OCI-LY7 (cell line): ENCODE measurements around the gene TSTD1. TPM values are rescaled to one million over a fixed set of nuclear protein-coding genes. Genes with fewer than 3 reads are reported as not detected.

Experiments
- BruUV-seq: library from RNA; stranded (reverse); fragments of 400-500 nt; replicated peaks from 2 replicates; lab custom pipeline; 2021; lab: Mats Ljungman, UMichigan
- CTCF ChIA-PET: fragments of 300-600 bp; sonication (Branson Sonifier 250); formaldehyde crosslinking; loops from one replicate; lab custom pipeline; 2022; ENCODE audit warnings: antibody characterized with exemption; ENCODE audit not compliant: unreplicated experiment; lab: Charles Lee
- POLR2A ChIA-PET: fragments of 300-600 bp; sonication (Branson Sonifier 250); formaldehyde crosslinking; loops from one replicate; lab custom pipeline; 2022; ENCODE audit warnings: antibody characterized with exemption; lab: Charles Lee
- DNase-seq: peaks from one replicate; pipeline ENCODE4 v3.0.0-alpha.2; 2015; ENCODE audit warnings: low spot score
- H2AFZ ChIP-seq: fragments of 200-600 bp; sonication (generic), shearing (Covaris generic); 2 replicates; pipeline ENCODE4 v1.6.1; 2014; ENCODE audit warnings: mild to moderate bottlenecking, antibody characterized with exemption, low read length, moderate library complexity
- H3K27ac ChIP-seq: fragments of 200-600 bp; sonication (generic); 2 replicates; pipeline ENCODE4 v1.5.1; 2014; ENCODE audit warnings: mixed run types, low read depth, mild to moderate bottlenecking, moderate library complexity, low read length, inconsistent platforms; ENCODE audit not compliant: poor library complexity, severe bottlenecking
- H3K36me3 ChIP-seq: fragments of 200-600 bp; sonication (generic); 2 replicates; pipeline ENCODE4 v1.6.1; 2014; ENCODE audit warnings: mild to moderate bottlenecking, antibody characterized with exemption, low read length, moderate library complexity, mixed read lengths; ENCODE audit not compliant: insufficient read depth
- H3K4me1 ChIP-seq: fragments of 200-600 bp; sonication (generic); 2 replicates; pipeline ENCODE4 v1.5.1; 2014; ENCODE audit warnings: mild to moderate bottlenecking, low read length; ENCODE audit not compliant: insufficient read depth, poor library complexity, severe bottlenecking
- H3K4me2 ChIP-seq: fragments of 200-600 bp; sonication (generic); 2 replicates; pipeline ENCODE4 v1.6.1; 2014; ENCODE audit warnings: mild to moderate bottlenecking, low read length
- H3K4me3 ChIP-seq: fragments of 200-600 bp; sonication (generic); 2 replicates; pipeline ENCODE4 v1.5.1; 2014; ENCODE audit warnings: mild to moderate bottlenecking, low read depth, low read length; ENCODE audit not compliant: poor library complexity, severe bottlenecking
- H3K79me2 ChIP-seq: fragments of 200-600 bp; sonication (generic); 2 replicates; pipeline ENCODE4 v1.6.1; 2016; ENCODE audit warnings: low read depth, mild to moderate bottlenecking, low read length, moderate library complexity, mixed read lengths; ENCODE audit not compliant: insufficient read depth
- H3K9me2 ChIP-seq: fragments of 200-600 bp; sonication (generic); 2 replicates; pipeline ENCODE4 v1.6.1; 2016; ENCODE audit warnings: mild to moderate bottlenecking, low read length, mixed read lengths; ENCODE audit not compliant: insufficient read depth
- H3K9me3 ChIP-seq: fragments of 200-600 bp; sonication (generic); 2 replicates; pipeline ENCODE4 v1.6.1; 2014; ENCODE audit warnings: mild to moderate bottlenecking, mixed run types, low read length, mixed read lengths
- H4K20me1 ChIP-seq: fragments of 200-600 bp; sonication (generic); 2 replicates; pipeline ENCODE4 v1.6.1; 2014; ENCODE audit warnings: mild to moderate bottlenecking, antibody characterized with exemption, low read length, moderate library complexity, mixed read lengths; ENCODE audit not compliant: insufficient read depth
- CTCF ChIP-seq: fragments of 200-600 bp; sonication (generic); conservative IDR thresholded peaks from 2 replicates; pipeline ENCODE4 v1.5.1; 2014; ENCODE audit warnings: mild to moderate bottlenecking, antibody characterized with exemption, low read length, moderate library complexity, mixed read lengths
- EZH2phosphoT487 ChIP-seq: fragments of 200-600 bp; sonication (generic); IDR thresholded peaks from 2 replicates; pipeline ENCODE4 v1.6.1; 2018; ENCODE audit warnings: low read depth, borderline replicate concordance, mild to moderate bottlenecking, mixed run types, antibody characterized with exemption, low read length, moderate library complexity, mixed read lengths
- intact Hi-C: fragments of 100-400 bp; cut with micrococcal nuclease; formaldehyde crosslinking; loops from one replicate; pipeline ENCODE4 v1.10.0; 2022; ENCODE audit not compliant: unreplicated experiment
- total RNA-seq, 2 experiments: library from RNA; depleted of rRNA in 1 of 2; stranded (reverse); fragments of >200 nt in 1 of 2; shearing (Covaris generic) in 1 of 2; gene quantifications; 2 replicates each; pipeline ENCODE4 v1.2.3, GENCODE V29; 2014 to 2022

The TSTD1 gene
- total RNA-seq, 2 experiments from 2014 or later = 73.4 to 164 TPM

DNA sequence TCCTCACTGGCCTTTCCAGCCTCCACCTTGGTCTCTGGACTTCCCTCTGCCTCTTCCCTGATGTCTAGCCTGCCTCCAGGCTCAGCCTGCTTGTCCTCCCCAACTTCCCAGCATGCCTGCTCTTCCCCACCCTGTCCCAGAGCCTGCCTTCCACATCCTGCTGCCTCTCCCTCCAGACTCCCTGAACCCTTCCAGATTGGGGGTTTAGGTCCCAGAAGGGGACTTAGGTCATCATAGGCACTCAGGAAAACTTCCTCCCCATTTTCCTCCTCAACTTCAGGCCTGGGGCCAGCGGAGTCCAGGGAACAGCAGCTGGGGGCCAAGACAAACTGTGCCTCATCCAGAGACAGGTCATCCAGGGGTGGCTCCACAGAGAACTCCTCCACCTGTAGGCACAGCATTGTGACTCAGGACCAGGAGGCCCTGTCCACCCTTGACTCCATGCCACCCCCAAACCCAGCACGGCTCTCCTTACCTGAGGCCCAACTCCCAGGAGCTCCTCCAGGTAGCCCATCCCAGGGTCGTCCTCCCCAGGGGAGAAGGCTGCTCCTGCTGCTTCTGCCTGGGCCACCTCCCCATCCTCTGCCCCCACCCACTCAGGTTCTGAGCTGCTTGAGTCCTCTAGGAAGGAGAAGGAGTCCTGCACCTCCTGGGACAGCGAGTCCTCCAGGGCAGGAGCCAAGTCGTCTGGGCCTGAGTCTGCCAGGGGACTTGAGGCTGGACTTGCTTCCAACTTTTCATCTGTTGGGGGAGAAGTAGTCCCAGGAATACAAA is 10.4 kb upstream of the TSTD1 start:
- peaks cover 71% of the 10 kb centered on the region for H3K36me3 ChIP-seq
- peaks cover 6% of the 10 kb centered on the region; the same call in 1 of the 2 replicates for H3K79me2 ChIP-seq
- H2AFZ ChIP-seq = no peak overlapping the region
- POLR2A ChIA-PET = interaction anchor here (1.4 kb wide), 1 partner anchor 19 kb away, joined by 4 read pairs; no protein-coding TSS in a partner anchor
- CTCF ChIA-PET = interaction anchor here (0.6 kb wide), 1 partner anchor 256 kb away, joined by 7 read pairs; no protein-coding TSS in a partner anchor
- no peaks in the 10 kb centered on the region for H3K9me2 ChIP-seq
- H3K27ac ChIP-seq = no peak overlapping the region
- no peaks in the 10 kb centered on the region for H4K20me1 ChIP-seq
- no peak overlapping the region for H3K4me3 ChIP-seq
- H3K4me1 ChIP-seq = peaks cover 26% of the 10 kb centered on the region
- TF ChIP-seq EZH2phosphoT487 = no peak
- no peak for TF ChIP-seq CTCF
- intact Hi-C loops = no loop called here
- no peak for DNase-seq
- no peaks in the 10 kb centered on the region for H3K9me3 ChIP-seq
- no TSS peak for BruUV-seq
- no peak overlapping the region for H3K4me2 ChIP-seq

- intact Hi-C loops = no loop called here
- Histone ChIP-seq H3K4me3 (peak overlapping the region; percentile 81), H2AFZ (no peak overlapping the region), H3K79me2 (peaks cover 18% of the 10 kb centered on the region; the same call in 1 of the 2 replicates), H3K4me2 (peak overlapping the region; percentile 87), H3K4me1 (peaks cover 40% of the 10 kb centered on the region), H3K27ac (peak overlapping the region; percentile 92), H3K36me3 (peaks cover 64% of the 10 kb centered on the region), H3K9me2 (no peaks in the 10 kb centered on the region), H4K20me1 (no peaks in the 10 kb centered on the region), H3K9me3 (no peaks in the 10 kb centered on the region)
- POLR2A ChIA-PET = interaction anchor here (0.7 to 5.0 kb wide), 9 partner anchors 9 to 106 kb away, joined by 3 to 42 read pairs (median 7); partner anchors contain the start of genes ARHGAP30, F11R, NIT1 and PFDN2
- no TSS peak for BruUV-seq
- CTCF ChIA-PET = interaction anchor here (0.5 to 1.4 kb wide), 4 partner anchors 13 to 925 kb away, joined by 3 to 4 read pairs (median 4); partner anchors contain the start of genes ARHGAP30 and PPOX
- TF ChIP-seq EZH2phosphoT487 (no peak), CTCF (no peak)
- DNase-seq = no peak
These were observed 9.0 kb upstream of the TSTD1 start for GRCh38 chr1:161047436-161048420.
